ENCODE data around the gene LDB3.

The LDB3 gene, protein sequence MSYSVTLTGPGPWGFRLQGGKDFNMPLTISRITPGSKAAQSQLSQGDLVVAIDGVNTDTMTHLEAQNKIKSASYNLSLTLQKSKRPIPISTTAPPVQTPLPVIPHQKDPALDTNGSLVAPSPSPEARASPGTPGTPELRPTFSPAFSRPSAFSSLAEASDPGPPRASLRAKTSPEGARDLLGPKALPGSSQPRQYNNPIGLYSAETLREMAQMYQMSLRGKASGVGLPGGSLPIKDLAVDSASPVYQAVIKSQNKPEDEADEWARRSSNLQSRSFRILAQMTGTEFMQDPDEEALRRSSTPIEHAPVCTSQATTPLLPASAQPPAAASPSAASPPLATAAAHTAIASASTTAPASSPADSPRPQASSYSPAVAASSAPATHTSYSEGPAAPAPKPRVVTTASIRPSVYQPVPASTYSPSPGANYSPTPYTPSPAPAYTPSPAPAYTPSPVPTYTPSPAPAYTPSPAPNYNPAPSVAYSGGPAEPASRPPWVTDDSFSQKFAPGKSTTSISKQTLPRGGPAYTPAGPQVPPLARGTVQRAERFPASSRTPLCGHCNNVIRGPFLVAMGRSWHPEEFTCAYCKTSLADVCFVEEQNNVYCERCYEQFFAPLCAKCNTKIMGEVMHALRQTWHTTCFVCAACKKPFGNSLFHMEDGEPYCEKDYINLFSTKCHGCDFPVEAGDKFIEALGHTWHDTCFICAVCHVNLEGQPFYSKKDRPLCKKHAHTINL

DNA sequence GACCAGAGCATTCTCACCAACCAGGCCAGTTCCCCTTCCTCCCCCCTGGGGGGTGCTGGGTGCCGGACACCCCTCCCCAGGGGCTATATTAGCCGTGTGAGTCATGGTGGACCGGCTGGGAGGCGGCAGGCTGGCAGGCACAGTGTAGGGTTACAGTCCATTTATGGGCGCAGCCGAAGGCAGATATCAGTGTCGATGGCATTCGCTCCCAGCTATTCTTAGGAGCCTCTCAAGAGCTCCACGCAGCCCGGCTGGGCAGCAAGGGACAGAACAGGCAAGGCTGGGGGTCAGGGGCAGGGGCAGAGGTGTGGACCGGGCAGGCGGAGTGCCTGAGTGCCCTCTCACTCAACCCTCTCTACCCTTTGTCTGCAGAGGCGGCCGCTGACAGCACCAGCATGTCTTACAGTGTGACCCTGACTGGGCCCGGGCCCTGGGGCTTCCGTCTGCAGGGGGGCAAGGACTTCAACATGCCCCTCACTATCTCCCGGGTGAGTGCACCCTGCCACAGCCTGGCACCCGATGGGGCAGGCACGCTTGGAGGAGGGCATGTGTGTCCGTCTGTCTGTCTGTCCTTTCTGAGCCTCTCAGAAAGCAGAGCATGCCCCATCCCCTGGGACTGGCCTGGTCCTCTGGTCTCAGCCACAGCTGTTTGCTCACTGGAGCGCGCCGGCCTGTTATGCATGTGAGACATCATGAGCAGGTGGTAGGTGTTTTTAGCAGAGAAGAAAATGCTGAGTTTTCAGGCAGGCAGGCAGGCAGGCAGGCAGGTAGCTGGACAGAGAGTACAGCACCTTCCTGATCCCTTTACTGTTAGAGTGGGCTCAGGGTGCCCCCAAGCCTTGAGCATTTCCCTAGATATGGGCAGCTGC is at the start of gene LDB3:
LDB3 (plus strand) TSS at position 215 of the 869 bp plus-strand sequence; CDS start at position 396, 181 bp downstream.
- no peaks in the 10 kb centered on the region for H3K79me2 ChIP-seq (ENCODE audit: insufficient read depth, low read length)
- no peaks in the 10 kb centered on the region for H3K9me2 ChIP-seq (ENCODE audit: low read depth, low read length)
- no peaks in the 10 kb centered on the region for H4K20me1 ChIP-seq (ENCODE audit: insufficient read depth, low read length)
- H3F3A ChIP-seq (ENCODE audit: insufficient read depth, low read length) = no peaks in the 10 kb centered on the region
- no peak within 1 kb of the TSS for H3K4me2 ChIP-seq (ENCODE audit: low read length)
- no peak within 1 kb of the TSS for H3K9ac ChIP-seq (ENCODE audit: low read length)
- H3K9me3 ChIP-seq (ENCODE audit: low read length) = no peaks in the 10 kb centered on the region
- no peak within 1 kb of the TSS for H3K27ac ChIP-seq (ENCODE audit: low read depth, low read length, poor library complexity, severe bottlenecking)
- no peak within 1 kb of the TSS for H2AFZ ChIP-seq (ENCODE audit: low read length)
- peaks cover 11% of the 10 kb centered on the region for H3K4me1 ChIP-seq (ENCODE audit: insufficient read depth, low read length, severe bottlenecking)
- no peak within 1 kb of the TSS for H3K4me3 ChIP-seq (ENCODE audit: low read depth, low read length, poor library complexity, severe bottlenecking)
- TF ChIP-seq, protein P1, sequence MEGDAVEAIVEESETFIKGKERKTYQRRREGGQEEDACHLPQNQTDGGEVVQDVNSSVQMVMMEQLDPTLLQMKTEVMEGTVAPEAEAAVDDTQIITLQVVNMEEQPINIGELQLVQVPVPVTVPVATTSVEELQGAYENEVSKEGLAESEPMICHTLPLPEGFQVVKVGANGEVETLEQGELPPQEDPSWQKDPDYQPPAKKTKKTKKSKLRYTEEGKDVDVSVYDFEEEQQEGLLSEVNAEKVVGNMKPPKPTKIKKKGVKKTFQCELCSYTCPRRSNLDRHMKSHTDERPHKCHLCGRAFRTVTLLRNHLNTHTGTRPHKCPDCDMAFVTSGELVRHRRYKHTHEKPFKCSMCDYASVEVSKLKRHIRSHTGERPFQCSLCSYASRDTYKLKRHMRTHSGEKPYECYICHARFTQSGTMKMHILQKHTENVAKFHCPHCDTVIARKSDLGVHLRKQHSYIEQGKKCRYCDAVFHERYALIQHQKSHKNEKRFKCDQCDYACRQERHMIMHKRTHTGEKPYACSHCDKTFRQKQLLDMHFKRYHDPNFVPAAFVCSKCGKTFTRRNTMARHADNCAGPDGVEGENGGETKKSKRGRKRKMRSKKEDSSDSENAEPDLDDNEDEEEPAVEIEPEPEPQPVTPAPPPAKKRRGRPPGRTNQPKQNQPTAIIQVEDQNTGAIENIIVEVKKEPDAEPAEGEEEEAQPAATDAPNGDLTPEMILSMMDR (IDR thresholded peaks at IDR 0.05; ENCODE audit: low read length) = no peak
- no peak for TF ChIP-seq EZH2 (IDR thresholded peaks at IDR 0.05; ENCODE audit: borderline replicate concordance, low read length)
- H3K27me3 ChIP-seq (ENCODE audit: insufficient read depth, low read length) = no peaks in the 10 kb centered on the region; the same call in 1 of the 2 replicates
- H3K36me3 ChIP-seq (ENCODE audit: insufficient read depth, low read length) = no peaks in the 10 kb centered on the region; the same call in 1 of the 2 replicates

- H3K79me2 ChIP-seq (ENCODE audit: insufficient read depth, low read length) = no peaks in the 10 kb centered on the region
- H3K9ac ChIP-seq (ENCODE audit: low read length) = no peak overlapping the region
- no peaks in the 10 kb centered on the region for H4K20me1 ChIP-seq (ENCODE audit: insufficient read depth, low read length)
- H3K4me2 ChIP-seq (ENCODE audit: low read length) = no peak overlapping the region
- H3K4me3 ChIP-seq (ENCODE audit: low read depth, low read length, poor library complexity, severe bottlenecking) = no peak overlapping the region
- H3F3A ChIP-seq (ENCODE audit: insufficient read depth, low read length) = no peaks in the 10 kb centered on the region
- no peaks in the 10 kb centered on the region for H3K36me3 ChIP-seq (ENCODE audit: insufficient read depth, low read length)
- H3K9me2 ChIP-seq (ENCODE audit: low read depth, low read length) = no peaks in the 10 kb centered on the region
- no peak overlapping the region for H3K27ac ChIP-seq (ENCODE audit: low read depth, low read length, poor library complexity, severe bottlenecking)
- H3K27me3 ChIP-seq (ENCODE audit: insufficient read depth, low read length) = no peaks in the 10 kb centered on the region
- H2AFZ ChIP-seq (ENCODE audit: low read length) = no peak overlapping the region
- no peaks in the 10 kb centered on the region for H3K4me1 ChIP-seq (ENCODE audit: insufficient read depth, low read length, severe bottlenecking)
- TF ChIP-seq EZH2 (IDR thresholded peaks at IDR 0.05; ENCODE audit: borderline replicate concordance, low read length) = no peak
- TF ChIP-seq, protein P1 (IDR thresholded peaks at IDR 0.05; ENCODE audit: low read length) = no peak
- H3K9me3 ChIP-seq (ENCODE audit: low read length) = no peaks in the 10 kb centered on the region
Observed at GRCh38 chr10:86628311-86628710, 40.0 kb upstream of the LDB3 start.

DNA sequence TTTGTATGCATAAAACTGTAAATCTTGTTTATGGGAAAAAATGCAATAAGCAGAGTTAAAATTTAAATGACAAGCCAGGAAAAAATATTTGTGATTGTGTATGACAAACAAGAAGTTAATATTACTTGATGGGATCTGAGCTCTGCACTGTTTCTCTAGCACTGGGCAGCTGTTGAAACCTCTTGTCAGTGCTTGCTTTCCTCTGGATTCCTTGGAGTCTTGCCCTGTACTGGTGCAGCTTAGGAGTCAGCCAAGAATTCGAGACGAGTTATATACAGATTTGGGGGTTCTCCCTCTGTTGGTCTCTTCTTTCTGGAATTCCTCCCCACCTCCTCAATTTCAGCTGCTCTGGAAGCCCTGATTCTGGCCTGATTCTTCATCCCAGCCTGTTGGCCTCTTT is 38.2 kb upstream of the LDB3 start:
- H3K27me3 ChIP-seq (ENCODE audit: insufficient read depth, low read length) = no peaks in the 10 kb centered on the region
- H3K9me2 ChIP-seq (ENCODE audit: low read depth, low read length) = no peaks in the 10 kb centered on the region
- no peaks in the 10 kb centered on the region for H3K9me3 ChIP-seq (ENCODE audit: low read length)
- H3F3A ChIP-seq (ENCODE audit: insufficient read depth, low read length) = no peaks in the 10 kb centered on the region
- TF ChIP-seq EZH2 (IDR thresholded peaks at IDR 0.05; ENCODE audit: borderline replicate concordance, low read length) = no peak
- TF ChIP-seq, protein P1 (IDR thresholded peaks at IDR 0.05; ENCODE audit: low read length) = no peak
- no peak overlapping the region for H3K27ac ChIP-seq (ENCODE audit: low read depth, low read length, poor library complexity, severe bottlenecking)
- H3K4me2 ChIP-seq (ENCODE audit: low read length) = no peak overlapping the region
- no peak overlapping the region for H3K9ac ChIP-seq (ENCODE audit: low read length)
- H3K4me3 ChIP-seq (ENCODE audit: low read depth, low read length, poor library complexity, severe bottlenecking) = no peak overlapping the region
- no peaks in the 10 kb centered on the region for H4K20me1 ChIP-seq (ENCODE audit: insufficient read depth, low read length)
- no peaks in the 10 kb centered on the region for H3K79me2 ChIP-seq (ENCODE audit: insufficient read depth, low read length)
- no peak overlapping the region for H2AFZ ChIP-seq (ENCODE audit: low read length)
- H3K4me1 ChIP-seq (ENCODE audit: insufficient read depth, low read length, severe bottlenecking) = no peaks in the 10 kb centered on the region
- H3K36me3 ChIP-seq (ENCODE audit: insufficient read depth, low read length) = no peaks in the 10 kb centered on the region

Measured in OCI-LY1 (cell line).